IMR-90 (cell line): ENCODE results near the gene INPP5E. TPM values are rescaled to one million over a fixed set of nuclear protein-coding genes. Genes with fewer than 3 reads are reported as not detected.

ENCODE experiments used
- ATAC-seq: fragments of 200-7000 bp; cut with Tn5 transposase; 2 replicates; pipeline ENCODE4 v1.9.1; 2020; ENCODE audit warnings: low read depth, mild to moderate bottlenecking, moderate library complexity
- BruUV-seq: library from RNA; stranded (reverse); fragments of 400-500 nt; replicated peaks from 2 replicates; lab custom pipeline; 2021; lab: Mats Ljungman, UMichigan
- CTCF ChIA-PET: fragments of 300-600 bp; formaldehyde crosslinking; extraction: SDS; loops from one replicate; lab custom pipeline; 2021; ENCODE audit warnings: antibody characterized with exemption; lab: Yijun Ruan, JAX
- POLR2A ChIA-PET: fragments of 300-600 bp; sonication (Branson Sonifier 250); formaldehyde crosslinking; loops from one replicate; lab custom pipeline; 2022; ENCODE audit warnings: antibody characterized with exemption; ENCODE audit not compliant: unreplicated experiment; lab: Charles Lee
- DNase-seq: peaks from one replicate; pipeline ENCODE4 v3.0.0; 2013
- H2AFZ ChIP-seq: replicated peaks from 2 replicates; pipeline ENCODE3; 2013; ENCODE audit warnings: low read length, mild to moderate bottlenecking; ENCODE audit not compliant: poor library complexity
- H2AK5ac ChIP-seq: 2 replicates; pipeline ENCODE4 v1.6.1; 2013; ENCODE audit warnings: low read depth, low read length, inconsistent platforms
- H2AK9ac ChIP-seq: replicated peaks from 2 replicates; pipeline ENCODE3; 2013; ENCODE audit warnings: mild to moderate bottlenecking, low read depth, low read length, moderate library complexity; ENCODE audit not compliant: poor library complexity
- H2BK120ac ChIP-seq: 2 replicates; pipeline ENCODE4 v1.6.1; 2013; ENCODE audit warnings: low read depth, low read length, inconsistent platforms
- H2BK15ac ChIP-seq: 3 replicates; pipeline ENCODE4 v1.6.1; 2013; ENCODE audit warnings: low read depth, low read length, inconsistent platforms
- H2BK20ac ChIP-seq: 2 replicates; pipeline ENCODE4 v1.6.1; 2013; ENCODE audit warnings: low read depth, mild to moderate bottlenecking, inconsistent platforms, low read length, moderate library complexity
- H2BK5ac ChIP-seq: 2 replicates; pipeline ENCODE4 v1.6.1; 2013; ENCODE audit warnings: mild to moderate bottlenecking, low read depth, low read length, inconsistent platforms; ENCODE audit not compliant: poor library complexity, severe bottlenecking
- H3K14ac ChIP-seq: replicated peaks from 2 replicates; pipeline ENCODE4 v1.6.1; 2013; ENCODE audit warnings: low read depth, low read length, inconsistent platforms
- H3K18ac ChIP-seq: 2 replicates; pipeline ENCODE4 v1.6.1; 2013; ENCODE audit warnings: low read depth, low read length, control low read depth
- H3K23ac ChIP-seq: 2 replicates; pipeline ENCODE4 v1.6.1; 2013; ENCODE audit warnings: low read depth, low read length, inconsistent platforms
- H3K27ac ChIP-seq: 2 replicates; pipeline ENCODE4 v1.5.1; 2013; ENCODE audit warnings: mild to moderate bottlenecking, control low read depth, low read length; ENCODE audit not compliant: insufficient read depth
- H3K27me3 ChIP-seq: 2 replicates; pipeline ENCODE4 v1.6.1; 2013; ENCODE audit warnings: low read length; ENCODE audit not compliant: control insufficient read depth, insufficient read depth
- H3K36me3 ChIP-seq: 2 replicates; pipeline ENCODE4 v1.6.1; 2013; ENCODE audit warnings: low read length, mixed read lengths; ENCODE audit not compliant: control insufficient read depth, insufficient read depth
- H3K4ac ChIP-seq: 2 replicates; pipeline ENCODE4 v1.6.1; 2013; ENCODE audit warnings: low read depth, low read length, inconsistent platforms
- H3K4me1 ChIP-seq: 2 replicates; pipeline ENCODE4 v1.6.1; 2013; ENCODE audit warnings: low read length, mixed read lengths; ENCODE audit not compliant: control insufficient read depth, insufficient read depth
- H3K4me2 ChIP-seq: 2 replicates; pipeline ENCODE4 v1.6.1; 2013; ENCODE audit warnings: low read depth, mild to moderate bottlenecking, control low read depth, low read length, moderate library complexity
- H3K4me3 ChIP-seq: 2 replicates; pipeline ENCODE4 v1.5.1; 2013; ENCODE audit warnings: low read depth, mild to moderate bottlenecking, control low read depth, low read length, moderate library complexity; ENCODE audit not compliant: insufficient read depth
- H3K56ac ChIP-seq: 2 replicates; pipeline ENCODE4 v1.6.1; 2013; ENCODE audit warnings: low read length, inconsistent platforms; ENCODE audit not compliant: insufficient read depth; ENCODE audit errors: extremely low read depth
- H3K79me1 ChIP-seq, 2 experiments: 2 replicates each; pipeline ENCODE4 v1.6.1; 2013; ENCODE audit warnings: low read length in 2 of 2, inconsistent platforms in 1 of 2, low read depth in 1 of 2
- H3K9ac ChIP-seq: 2 replicates; pipeline ENCODE4 v1.6.1; 2013; ENCODE audit warnings: low read depth, low read length, control low read depth
- H3K9me1 ChIP-seq: 2 replicates; pipeline ENCODE4 v1.6.1; 2013; ENCODE audit warnings: low read length, inconsistent platforms; ENCODE audit not compliant: insufficient read depth
- H3K9me3 ChIP-seq: 2 replicates; pipeline ENCODE4 v1.6.1; 2013; ENCODE audit warnings: low read length; ENCODE audit not compliant: control insufficient read depth, insufficient read depth
- H4K20me1 ChIP-seq: 2 replicates; pipeline ENCODE4 v1.6.1; 2013; ENCODE audit warnings: low read length, inconsistent platforms; ENCODE audit not compliant: insufficient read depth
- H4K5ac ChIP-seq: 2 replicates; pipeline ENCODE4 v1.6.1; 2013; ENCODE audit warnings: mild to moderate bottlenecking, low read depth, low read length, control low read depth
- H4K8ac ChIP-seq, 2 experiments: 2 replicates each; pipeline ENCODE4 v1.6.1; 2013; ENCODE audit warnings: low read depth in 2 of 2, low read length in 2 of 2, control low read depth in 1 of 2, inconsistent platforms in 1 of 2
- H4K91ac ChIP-seq: 2 replicates; pipeline ENCODE4 v1.6.1; 2013; ENCODE audit warnings: low read depth, low read length, inconsistent platforms; ENCODE audit not compliant: insufficient read depth
- BHLHE40 ChIP-seq: fragments of 150-350 bp; IDR thresholded peaks from 2 replicates; pipeline ENCODE4 v1.6.1; 2016; ENCODE audit warnings: mild to moderate bottlenecking, low read depth, low read length
- CEBPB ChIP-seq: IDR thresholded peaks from 2 replicates; pipeline ENCODE4 v1.6.1; 2012; ENCODE audit warnings: low read depth, low read length, improper control_type of control experiment
- CHD1 ChIP-seq: IDR thresholded peaks from 2 replicates; pipeline ENCODE4 v1.6.1; 2012; ENCODE audit warnings: low read depth, low read length, improper control_type of control experiment
- MAZ ChIP-seq: IDR thresholded peaks from 2 replicates; pipeline ENCODE4 v1.6.1; 2012; ENCODE audit warnings: low read depth, mild to moderate bottlenecking, low read length, improper control_type of control experiment, moderate library complexity, borderline replicate concordance
- MXI1 ChIP-seq: IDR thresholded peaks from 2 replicates; pipeline ENCODE4 v1.6.1; 2012; ENCODE audit warnings: low read depth, mild to moderate bottlenecking, low read length, moderate library complexity, borderline replicate concordance
- POLR2A ChIP-seq: IDR thresholded peaks from 2 replicates; pipeline ENCODE4 v1.6.1; 2012; ENCODE audit warnings: mild to moderate bottlenecking, low read depth, low read length
- RAD21 ChIP-seq: IDR thresholded peaks from 2 replicates; pipeline ENCODE4 v1.6.1; 2012; ENCODE audit warnings: low read length, improper control_type of control experiment
- RCOR1 ChIP-seq: IDR thresholded peaks from 2 replicates; pipeline ENCODE4 v1.6.1; 2012; ENCODE audit warnings: mild to moderate bottlenecking, low read length, improper control_type of control experiment; ENCODE audit not compliant: insufficient replicate concordance
- RFX5 ChIP-seq: IDR thresholded peaks from 2 replicates; pipeline ENCODE4 v1.8.0; 2012; ENCODE audit warnings: low read depth, mild to moderate bottlenecking, low read length, moderate library complexity
- WGBS, 2 experiments: methylation state at CpG; one replicate each; pipeline versions ENCODE4 v1.1.5 to v1.1.7; 2013; ENCODE audit warnings: missing lambda C conversion rate in 2 of 2; ENCODE audit not compliant: insufficient read length in 1 of 2; ENCODE audit errors: extremely low coverage in 2 of 2; 5-methylcytosine and 5-hydroxymethylcytosine counted together
- dilution Hi-C: fragments of 300-500 bp; cut with HindIII; formaldehyde crosslinking; loops from one replicate; pipeline ENCODE4 v1.14.3; 2018; ENCODE audit warnings: low sequenced_read_pairs; ENCODE audit not compliant: unreplicated experiment
- in situ Hi-C: fragments of 300-500 bp; cut with MboI; formaldehyde crosslinking; loops from 3 replicates; pipeline ENCODE4 v1.14.3; 2019; ENCODE audit warnings: low sequenced_read_pairs, inconsistent platforms, mixed read lengths
- intact Hi-C: fragments of 100-400 bp; cut with micrococcal nuclease; formaldehyde crosslinking; loops from 2 replicates; pipeline ENCODE4 v1.10.0; 2022
- polyA plus RNA-seq, 3 experiments: library from polyadenylated mRNA; depleted of rRNA; stranded (reverse); fragments of >200 nt; gene quantifications; 2 replicates each; pipeline ENCODE4 v1.2.3, GENCODE V29; 2012; ENCODE audit warnings: low replicate concordance in 1 of 3
- total RNA-seq: library from RNA; depleted of rRNA; stranded (reverse); fragments of >200 nt; gene quantifications from 2 replicates; pipeline ENCODE4 v1.2.3, GENCODE V29; 2012
- TF ChIP-seq, protein P1 (sequence below): fragments of 150-350 bp; IDR thresholded peaks from 2 replicates; pipeline ENCODE4 v1.6.1; 2016; ENCODE audit warnings: low read depth, mild to moderate bottlenecking, low read length, moderate library complexity, borderline replicate concordance
- TF ChIP-seq, protein P2 (sequence below): conservative IDR thresholded peaks from 2 replicates; pipeline ENCODE4 v1.5.1; 2012; ENCODE audit warnings: mild to moderate bottlenecking, low read depth, low read length, improper control_type of control experiment
- TF ChIP-seq, protein P3 (sequence below): fragments of 150-350 bp; IDR thresholded peaks from 2 replicates; pipeline ENCODE4 v1.6.1; 2017; ENCODE audit warnings: mild to moderate bottlenecking, antibody characterized with exemption, low read length, low read depth

INPP5E gene
- total and polyA plus RNA-seq, 2 of the 4 experiments (the other 2 are of a cell fraction): 1.6 to 9.4 TPM

DNA sequence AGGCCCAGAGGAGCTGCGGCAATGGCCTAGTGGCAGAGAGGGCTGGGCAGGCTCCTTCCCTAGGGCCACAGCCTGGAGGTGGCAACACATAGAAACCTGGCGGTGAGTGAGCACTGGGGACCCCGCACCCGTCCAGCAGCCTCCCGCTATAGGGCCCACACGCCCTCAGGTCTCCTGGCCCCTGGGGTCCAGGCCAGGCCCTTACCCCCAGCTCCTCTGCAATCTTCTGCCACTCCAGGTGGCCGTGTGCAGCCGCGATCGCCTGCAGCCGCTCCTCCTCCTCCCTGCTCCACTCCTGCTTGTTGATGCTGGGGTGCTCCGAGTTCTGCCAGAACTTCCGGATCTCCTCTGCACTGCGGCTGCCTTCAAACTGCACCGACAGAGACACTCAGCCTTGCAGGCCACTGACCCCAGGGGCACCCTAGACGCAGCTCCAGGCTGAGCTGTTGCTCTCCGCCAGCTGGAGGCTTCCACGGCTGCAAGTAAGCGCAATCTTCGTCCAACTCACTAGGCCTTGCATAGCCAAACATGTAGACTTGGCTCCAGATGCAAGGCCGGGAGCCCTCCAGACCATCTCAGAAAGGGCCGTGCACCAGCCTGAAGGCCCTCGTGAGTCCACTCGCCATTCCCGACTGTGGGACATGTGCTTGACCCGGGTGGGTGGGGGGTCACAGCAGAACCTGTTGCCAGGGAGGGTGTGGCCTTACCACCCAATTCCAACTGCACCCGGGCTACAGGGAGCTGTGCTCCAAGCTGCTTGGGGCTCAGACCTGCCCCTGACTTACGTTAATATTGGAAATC is 47.7 kb downstream of the INPP5E start (continued):
- TF ChIP-seq, protein P1, sequence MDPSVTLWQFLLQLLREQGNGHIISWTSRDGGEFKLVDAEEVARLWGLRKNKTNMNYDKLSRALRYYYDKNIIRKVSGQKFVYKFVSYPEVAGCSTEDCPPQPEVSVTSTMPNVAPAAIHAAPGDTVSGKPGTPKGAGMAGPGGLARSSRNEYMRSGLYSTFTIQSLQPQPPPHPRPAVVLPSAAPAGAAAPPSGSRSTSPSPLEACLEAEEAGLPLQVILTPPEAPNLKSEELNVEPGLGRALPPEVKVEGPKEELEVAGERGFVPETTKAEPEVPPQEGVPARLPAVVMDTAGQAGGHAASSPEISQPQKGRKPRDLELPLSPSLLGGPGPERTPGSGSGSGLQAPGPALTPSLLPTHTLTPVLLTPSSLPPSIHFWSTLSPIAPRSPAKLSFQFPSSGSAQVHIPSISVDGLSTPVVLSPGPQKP: no peak

DNA sequence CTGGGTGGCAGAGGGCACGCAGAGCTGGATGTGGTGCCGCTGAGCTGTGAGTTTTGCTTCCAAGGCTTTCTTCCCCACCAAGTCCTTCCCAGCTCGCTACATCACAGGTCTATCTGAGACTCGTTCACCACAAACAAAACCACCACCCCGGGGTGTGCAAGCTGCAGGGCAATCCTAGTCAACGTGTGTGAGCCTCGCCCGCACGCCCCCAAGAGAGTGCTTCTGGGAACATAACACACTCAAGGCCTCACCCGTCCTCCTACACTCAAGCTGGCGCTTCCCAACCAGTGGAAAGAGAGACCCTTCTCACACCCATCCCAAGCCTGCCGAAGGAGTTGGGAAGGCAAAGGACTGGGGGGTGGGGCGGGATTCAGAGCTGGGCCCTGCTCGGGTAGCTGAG is 50.2 kb downstream of the INPP5E start:
- H3K56ac ChIP-seq: no peak overlapping the region
- CTCF ChIA-PET: no interaction called here
- no peak overlapping the region for H2AK9ac ChIP-seq
- intact Hi-C loops: no loop called here
- no peak overlapping the region for H2AFZ ChIP-seq
- no peak overlapping the region for H3K9ac ChIP-seq
- no peak overlapping the region for H4K5ac ChIP-seq
- H3K27ac ChIP-seq: no peak overlapping the region
- no peak overlapping the region for H2BK15ac ChIP-seq
- H3K4me3 ChIP-seq: no peak overlapping the region
- no peak overlapping the region for H3K18ac ChIP-seq
- H2AK5ac ChIP-seq: no peak overlapping the region
- DNase-seq (no peak), ATAC-seq (no peak)
- peaks cover 71% of the 10 kb centered on the region for H3K36me3 ChIP-seq
- no peaks in the 10 kb centered on the region for H3K4me1 ChIP-seq
- H3K27me3 ChIP-seq: no peaks in the 10 kb centered on the region
- no peak overlapping the region for H3K4me2 ChIP-seq
- H2BK5ac ChIP-seq: no peak overlapping the region
- in situ Hi-C loops: no loop called here
- H3K23ac ChIP-seq: no peak overlapping the region
- no peak overlapping the region for H4K91ac ChIP-seq
- POLR2A ChIA-PET: no interaction called here
- dilution Hi-C loops: no loop called here
- no peak overlapping the region for H2BK120ac ChIP-seq
- no peaks in the 10 kb centered on the region for H3K9me1 ChIP-seq
- no peaks in the 10 kb centered on the region for H3K9me3 ChIP-seq
- BruUV-seq: no TSS peak
- no peak overlapping the region for H3K4ac ChIP-seq
- H3K79me1 ChIP-seq: peaks cover 4 to 10% of the 10 kb centered on the region in 2 experiments; a peak in 2 of 4 replicates
- H4K8ac ChIP-seq: no peak overlapping the region
- H3K14ac ChIP-seq: no peak overlapping the region
- WGBS, 2 experiments: 90% methylated on average over 5 of the region's 14 CpGs; no CpG with 5 or more reads in 1 of the 2 experiments
- no peak overlapping the region for H2BK20ac ChIP-seq
- H4K20me1 ChIP-seq: no peaks in the 10 kb centered on the region
- TF ChIP-seq CEBPB (no peak), BHLHE40 (no peak), MXI1 (no peak), MAZ (no peak), POLR2A (no peak), RFX5 (no peak), RCOR1 (no peak), CHD1 (no peak), RAD21 (no peak)
- TF ChIP-seq, protein P2, sequence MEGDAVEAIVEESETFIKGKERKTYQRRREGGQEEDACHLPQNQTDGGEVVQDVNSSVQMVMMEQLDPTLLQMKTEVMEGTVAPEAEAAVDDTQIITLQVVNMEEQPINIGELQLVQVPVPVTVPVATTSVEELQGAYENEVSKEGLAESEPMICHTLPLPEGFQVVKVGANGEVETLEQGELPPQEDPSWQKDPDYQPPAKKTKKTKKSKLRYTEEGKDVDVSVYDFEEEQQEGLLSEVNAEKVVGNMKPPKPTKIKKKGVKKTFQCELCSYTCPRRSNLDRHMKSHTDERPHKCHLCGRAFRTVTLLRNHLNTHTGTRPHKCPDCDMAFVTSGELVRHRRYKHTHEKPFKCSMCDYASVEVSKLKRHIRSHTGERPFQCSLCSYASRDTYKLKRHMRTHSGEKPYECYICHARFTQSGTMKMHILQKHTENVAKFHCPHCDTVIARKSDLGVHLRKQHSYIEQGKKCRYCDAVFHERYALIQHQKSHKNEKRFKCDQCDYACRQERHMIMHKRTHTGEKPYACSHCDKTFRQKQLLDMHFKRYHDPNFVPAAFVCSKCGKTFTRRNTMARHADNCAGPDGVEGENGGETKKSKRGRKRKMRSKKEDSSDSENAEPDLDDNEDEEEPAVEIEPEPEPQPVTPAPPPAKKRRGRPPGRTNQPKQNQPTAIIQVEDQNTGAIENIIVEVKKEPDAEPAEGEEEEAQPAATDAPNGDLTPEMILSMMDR: no peak
- TF ChIP-seq, protein P3, sequence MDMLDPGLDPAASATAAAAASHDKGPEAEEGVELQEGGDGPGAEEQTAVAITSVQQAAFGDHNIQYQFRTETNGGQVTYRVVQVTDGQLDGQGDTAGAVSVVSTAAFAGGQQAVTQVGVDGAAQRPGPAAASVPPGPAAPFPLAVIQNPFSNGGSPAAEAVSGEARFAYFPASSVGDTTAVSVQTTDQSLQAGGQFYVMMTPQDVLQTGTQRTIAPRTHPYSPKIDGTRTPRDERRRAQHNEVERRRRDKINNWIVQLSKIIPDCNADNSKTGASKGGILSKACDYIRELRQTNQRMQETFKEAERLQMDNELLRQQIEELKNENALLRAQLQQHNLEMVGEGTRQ: no peak
